HTR-8/SVneo (cell line): ENCODE results near the gene MIPOL1.
"Not testable (repeated sequence)": the region's sequence is repeated elsewhere in the genome, so short reads cannot be mapped to it uniquely, and the experiment has no call there.

ENCODE experiments used
- DNase-seq: peaks from one replicate; pipeline ENCODE4 v3.0.0; 2011; ENCODE audit warnings: low spot score, mixed read lengths; ENCODE audit not compliant: insufficient read length
- FAIRE-seq: peaks from 2 replicates; lab custom pipeline; 2011; peaks lifted over from hg19 to GRCh38; lab: Jason Lieb, UNC

MIPOL1 gene

DNA sequence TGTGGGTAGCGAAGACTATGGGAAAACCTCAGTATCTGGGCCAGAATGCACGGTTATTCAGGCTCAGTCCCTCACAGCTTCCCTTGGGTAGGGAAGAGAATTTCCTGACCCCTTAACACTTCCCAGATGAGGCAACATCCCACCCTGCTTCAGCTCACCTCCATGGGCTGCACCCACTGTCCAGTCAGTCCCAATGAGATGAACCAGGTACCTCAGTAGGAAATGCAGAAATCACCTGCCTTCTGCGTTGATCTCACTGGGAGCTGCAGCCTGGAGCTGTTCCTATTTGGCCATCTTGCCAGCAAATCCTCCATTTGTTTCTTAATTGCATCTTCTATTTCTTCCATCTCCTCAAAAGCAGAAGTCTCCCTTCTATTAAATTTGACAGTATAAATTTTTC is 292.9 kb downstream of the MIPOL1 start:
- no peak for FAIRE-seq
- no peak for DNase-seq

DNA sequence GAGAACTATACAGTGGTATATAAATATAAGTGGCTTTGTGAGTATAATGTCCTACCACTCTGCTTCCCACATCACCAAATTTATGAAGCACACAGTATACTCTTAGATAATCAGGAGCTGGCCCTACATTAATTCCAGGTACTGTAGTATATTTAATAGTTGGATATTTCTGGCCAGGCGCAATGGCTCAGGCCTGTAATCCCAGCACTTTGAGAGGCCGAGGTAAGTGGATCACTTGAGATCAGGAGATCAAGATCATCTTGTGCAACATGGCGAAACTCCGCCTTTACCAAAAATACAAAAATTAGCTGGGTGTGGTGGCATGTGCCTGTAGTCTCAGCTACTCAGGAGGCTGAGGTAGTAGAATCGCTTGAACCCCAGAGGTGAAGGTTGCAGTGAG is 293.3 kb downstream of the MIPOL1 start:
- FAIRE-seq (no peak), DNase-seq (no peak)

DNA sequence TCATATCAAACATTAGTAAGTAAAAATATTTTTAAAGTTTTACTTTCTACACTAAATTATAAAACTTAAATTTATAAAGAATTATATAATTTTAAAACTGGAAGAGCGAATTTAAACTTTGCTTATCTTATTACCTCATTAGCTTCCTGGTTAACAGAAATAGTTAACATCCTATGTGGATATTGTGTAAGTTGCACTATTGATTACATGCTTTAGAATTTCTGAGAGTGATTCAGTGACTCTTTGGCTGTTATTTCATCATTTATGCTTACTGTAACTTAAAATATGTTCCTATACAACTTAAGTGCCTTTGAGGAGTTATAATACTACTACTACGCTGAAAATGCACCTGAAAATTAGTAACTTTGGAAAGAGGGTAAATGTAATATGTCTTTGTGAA is 295.9 kb downstream of the MIPOL1 start:
- FAIRE-seq: no peak

DNA sequence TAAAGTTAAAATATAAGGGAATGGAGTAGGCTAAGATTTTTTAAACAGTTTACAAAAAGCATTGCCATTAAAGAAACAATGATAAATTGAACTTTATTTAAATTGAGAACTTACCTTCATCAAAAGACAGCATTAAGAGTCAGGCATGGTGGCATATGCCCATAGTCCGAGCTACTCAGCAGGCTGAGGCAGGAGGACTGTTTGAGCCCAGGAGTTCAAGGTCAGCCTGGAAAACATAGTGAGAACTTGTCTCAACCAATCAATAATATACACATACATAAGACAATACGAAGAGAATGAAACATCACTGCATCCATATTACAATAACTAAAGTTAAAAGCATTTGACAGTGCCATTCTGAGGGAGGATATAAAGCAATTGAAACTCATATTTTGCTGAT is 299.7 kb downstream of the MIPOL1 start:
- no peak for FAIRE-seq
- no peak for DNase-seq

More for the DNA sequence above, 295.9 kb downstream of the MIPOL1 start:
- DNase-seq: no peak

DNA sequence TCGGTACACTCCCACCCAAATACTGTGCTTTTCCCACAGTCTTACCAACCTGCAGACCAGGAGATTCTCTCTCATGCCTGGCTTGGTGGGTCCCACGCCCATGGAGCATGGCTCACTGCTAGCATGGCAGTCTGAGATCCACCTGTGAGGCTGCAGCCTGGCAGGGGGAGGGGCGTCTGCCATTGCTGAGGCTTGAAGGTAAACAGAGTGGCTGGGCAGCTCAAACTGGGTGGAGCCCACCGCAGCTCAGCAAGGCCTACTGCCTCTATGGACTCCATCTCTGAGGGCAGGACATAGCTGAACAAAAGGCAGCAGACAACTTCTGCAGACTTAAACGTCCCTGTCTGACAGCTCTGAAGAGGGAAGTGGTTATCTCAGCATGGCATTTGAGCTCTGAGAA is 304.1 kb downstream of the MIPOL1 start:
- no peak for DNase-seq
- FAIRE-seq: no peak

DNA sequence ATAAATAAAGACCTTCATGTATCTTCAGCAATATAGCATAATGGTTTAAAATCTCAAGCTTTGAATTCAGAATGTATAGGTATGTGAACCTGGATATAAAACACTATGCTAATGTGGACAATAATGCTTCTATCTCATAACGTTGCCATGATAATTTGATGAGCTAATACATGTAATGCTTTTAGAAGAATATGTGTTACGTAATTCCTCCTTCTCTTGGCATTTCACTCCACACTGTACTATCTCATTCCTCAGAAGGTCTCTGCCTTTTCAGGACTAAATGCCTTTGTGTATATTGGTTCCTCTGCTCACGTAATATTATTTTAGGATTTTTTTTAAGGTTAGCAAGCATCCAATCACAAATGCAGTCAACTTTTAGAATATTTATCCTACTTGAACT is 310.8 kb downstream of the MIPOL1 start:
- FAIRE-seq (no peak), DNase-seq (no peak)

DNA sequence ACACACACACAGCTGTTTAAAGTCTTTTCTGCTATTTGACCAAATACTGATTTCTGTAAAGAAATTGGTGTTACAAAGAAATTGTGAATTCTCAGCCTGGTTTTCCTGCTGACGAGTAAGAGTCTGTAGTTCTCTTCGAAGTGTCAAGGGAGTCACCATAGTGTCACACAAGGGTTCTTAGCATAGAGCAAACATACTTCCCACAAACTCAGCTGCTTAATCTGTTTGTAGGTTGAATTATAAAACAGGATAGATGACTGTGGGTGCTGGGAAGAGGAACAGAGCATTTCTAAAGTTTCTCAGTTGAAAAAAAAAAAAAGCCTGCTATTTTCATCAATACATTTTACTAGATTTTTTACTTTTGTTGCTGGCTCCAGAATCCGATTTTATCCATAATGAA is 314.4 kb downstream of the MIPOL1 start:
- DNase-seq (no peak), FAIRE-seq (no peak)

DNA sequence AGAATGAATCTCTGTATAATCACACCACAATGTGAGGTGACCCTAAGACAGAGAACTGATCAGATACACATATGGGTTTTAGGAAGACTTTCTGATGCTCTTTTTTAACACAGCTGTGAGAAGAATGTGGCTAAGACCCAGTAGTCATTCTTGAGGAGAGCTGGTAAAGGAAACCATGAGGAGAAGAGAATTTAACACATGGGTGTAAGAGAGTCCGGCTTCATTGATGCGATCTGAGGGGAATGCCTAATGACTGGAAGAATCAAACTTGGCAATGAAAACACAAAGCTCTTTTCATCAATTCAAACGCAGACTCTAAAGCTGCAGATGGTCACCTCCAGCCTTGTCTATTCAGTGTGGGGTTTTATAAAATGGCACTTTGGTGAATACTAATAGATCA is 318.0 kb downstream of the MIPOL1 start:
- FAIRE-seq: no peak

DNA sequence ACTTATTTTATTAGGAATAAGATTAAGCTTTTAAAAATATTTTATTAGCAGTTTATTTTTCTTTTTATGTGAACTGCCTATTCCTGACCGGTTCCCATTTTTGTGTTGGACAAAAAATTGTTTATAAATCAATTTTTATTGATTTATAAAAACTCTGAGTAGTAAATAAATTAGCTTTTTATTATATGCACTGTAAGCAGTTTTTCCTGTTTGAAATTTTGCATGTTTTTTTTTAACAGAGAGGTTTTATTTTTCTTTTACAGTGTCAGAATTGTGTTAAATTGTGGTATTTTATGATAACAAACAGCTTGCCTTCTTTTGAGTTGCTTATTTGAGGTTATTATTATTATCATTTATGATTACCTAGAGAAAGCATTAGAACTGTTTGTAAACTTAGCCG is 329.3 kb downstream of the MIPOL1 start:
- FAIRE-seq (no peak), DNase-seq (no peak)

More for the DNA sequence above, 318.0 kb downstream of the MIPOL1 start:
- no peak for DNase-seq

DNA sequence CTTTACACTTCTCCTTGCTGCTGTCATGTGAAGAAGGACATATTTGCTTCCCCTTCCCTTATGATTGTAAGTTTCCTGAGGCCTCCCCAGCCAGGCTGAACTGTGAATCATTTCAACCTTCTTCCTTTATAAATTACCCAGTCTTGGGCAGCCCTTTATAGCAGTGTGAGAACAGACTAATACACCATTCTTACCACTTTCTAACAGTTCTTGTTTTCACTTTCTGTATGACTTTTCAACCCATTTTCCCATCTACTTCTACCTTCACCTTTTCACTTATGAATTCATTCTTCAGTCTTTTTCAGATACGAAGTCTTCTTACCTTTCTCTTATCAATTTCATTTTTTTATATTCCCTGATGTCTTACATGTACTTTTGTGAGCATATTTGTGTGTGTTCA is 342.3 kb downstream of the MIPOL1 start:
- FAIRE-seq (no peak), DNase-seq (no peak)

DNA sequence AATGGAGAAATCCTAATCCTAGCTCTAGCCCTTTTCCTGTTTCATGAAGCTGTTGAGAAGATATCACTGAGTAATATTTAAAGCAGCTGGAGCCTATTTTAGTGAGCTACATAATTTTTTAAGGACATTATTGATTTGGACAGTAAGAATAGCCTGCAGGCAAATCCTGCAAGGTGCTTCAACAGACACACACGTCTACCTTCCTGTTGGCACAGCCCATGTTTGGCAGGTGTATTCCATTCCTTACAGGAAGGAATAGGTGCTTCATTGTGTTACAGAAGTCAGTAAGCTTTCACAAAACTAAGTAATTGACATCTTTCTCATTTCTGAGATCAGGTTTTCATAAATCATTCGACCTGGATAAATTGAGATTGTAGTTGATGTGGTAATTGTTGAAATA is 346.7 kb downstream of the MIPOL1 start:
- no peak for FAIRE-seq
- DNase-seq: no peak

DNA sequence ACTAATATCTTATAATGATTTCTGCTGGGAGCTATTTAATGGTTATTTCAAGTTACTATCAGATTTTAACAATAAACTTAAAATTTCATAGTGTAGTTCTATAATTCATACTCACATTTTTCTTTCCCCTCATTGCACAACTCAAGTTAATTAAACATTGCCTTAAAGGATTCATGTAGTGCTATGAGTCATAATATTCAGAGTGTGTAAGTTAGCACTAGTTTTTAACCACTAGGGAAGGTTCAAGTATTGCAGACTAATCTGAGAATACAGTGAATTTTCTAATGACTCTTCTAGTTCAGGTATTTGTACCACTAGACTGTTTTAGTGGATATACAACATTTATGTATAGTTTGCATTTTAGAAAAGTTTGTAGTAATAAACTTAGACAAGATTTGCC is 347.4 kb downstream of the MIPOL1 start:
- no peak for DNase-seq
- FAIRE-seq: no peak

DNA sequence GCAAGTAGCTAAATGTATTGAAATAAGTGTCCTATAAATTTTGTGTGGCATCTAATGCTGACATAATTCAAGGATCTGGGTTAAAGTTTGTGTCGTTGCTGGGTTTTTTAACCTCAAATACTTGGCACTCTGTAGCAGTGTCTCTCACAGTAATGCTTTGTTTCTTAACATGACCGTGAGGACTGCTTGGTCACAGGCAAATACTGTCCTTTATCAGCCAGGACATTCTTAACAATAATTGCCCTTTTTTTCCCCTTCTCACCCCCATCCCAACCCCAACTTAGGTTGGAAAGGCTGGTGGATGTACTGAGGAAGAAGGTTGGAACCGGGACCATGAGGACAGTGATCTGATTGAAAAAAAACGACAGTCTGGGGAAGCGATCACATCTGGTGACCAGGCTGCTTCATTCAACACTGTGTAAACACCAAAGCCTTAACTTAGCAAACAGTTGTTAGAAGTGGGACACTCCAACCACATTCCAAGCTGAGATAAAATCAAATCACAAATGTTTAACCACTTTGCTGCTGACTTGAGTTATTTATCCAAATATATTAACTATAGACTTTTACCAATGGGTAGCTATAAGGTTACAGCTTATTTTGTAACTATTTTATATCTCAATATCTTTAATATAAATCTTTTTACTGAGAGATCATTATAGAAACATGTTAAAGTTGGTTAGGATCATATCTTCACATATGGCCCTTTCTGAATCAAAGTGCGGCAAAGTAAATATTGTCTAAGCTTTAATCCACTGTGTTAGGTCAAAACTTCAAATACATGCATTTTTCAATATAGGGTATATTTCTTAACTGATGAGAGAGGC is 349.1 kb downstream of the MIPOL1 start:
- DNase-seq: peak; percentile 11

DNA sequence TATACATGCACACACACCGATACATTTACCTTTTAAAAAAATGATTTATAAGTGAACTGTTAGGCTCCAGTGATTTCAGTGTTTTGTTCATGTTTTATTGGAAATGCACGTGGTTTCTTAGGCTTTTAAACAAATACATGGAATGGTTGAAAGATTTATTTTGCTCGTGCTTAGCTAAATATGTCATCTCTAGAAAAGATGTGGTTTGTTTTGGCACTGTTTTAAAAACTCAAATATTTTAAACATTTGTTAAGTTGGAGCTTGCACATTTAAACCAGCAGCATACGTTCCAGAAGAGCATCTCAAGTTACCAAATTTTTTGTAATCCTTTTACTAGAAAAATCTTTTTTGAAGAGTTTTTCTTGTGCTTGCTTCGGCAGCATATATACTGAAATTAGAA is 352.8 kb downstream of the MIPOL1 start:
- FAIRE-seq: no peak
- DNase-seq: peak; percentile 10

More for the DNA sequence above, 349.1 kb downstream of the MIPOL1 start:
- no peak for FAIRE-seq

DNA sequence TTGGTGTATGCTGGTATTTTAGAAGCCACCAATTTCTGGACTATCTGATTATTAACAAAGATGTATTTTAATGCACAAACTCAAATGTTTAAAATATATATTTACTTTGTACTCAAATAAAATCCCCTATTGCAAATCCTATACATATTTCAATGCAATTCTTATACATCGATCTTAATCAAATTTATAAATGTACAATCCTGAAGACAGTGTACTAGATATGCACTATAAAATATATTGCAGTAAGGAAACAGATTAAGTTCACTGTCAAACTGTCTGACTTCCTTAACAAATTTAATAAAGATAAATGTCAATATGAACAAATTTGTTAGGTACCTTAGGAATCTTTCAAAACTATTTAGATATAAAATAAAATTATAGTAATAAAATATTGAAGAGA is 353.4 kb downstream of the MIPOL1 start:
- DNase-seq: no peak
- FAIRE-seq: no peak

DNA sequence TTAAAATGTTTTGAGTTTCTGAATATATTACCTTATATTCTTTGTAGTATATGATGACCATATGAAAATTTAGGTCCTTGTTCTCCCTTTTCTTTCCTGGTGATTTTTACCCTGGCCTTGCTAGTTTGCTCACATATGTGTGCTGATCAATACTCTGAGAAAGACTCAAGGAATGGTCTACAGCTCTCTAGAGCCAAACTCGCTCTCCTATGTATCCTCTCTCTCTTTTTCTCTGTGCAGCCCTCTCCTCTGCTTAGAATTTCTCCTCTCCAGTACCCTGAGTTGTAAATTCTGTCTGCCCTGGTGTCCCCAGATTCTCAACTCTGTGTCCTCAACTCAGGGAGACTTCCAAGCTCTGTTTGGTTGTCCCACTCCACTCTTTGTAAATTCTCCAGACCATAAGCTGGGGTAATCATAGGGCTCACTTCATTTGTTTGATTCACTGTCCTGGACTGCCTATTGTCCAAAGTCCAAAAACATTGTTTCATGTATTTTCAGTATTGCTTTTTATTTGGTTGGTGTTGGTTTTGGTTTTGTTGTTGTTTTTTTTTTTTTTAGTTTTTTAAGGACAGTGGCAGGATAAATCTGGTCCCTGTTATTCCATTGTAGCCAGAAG is 356.3 kb downstream of the MIPOL1 start:
- DNase-seq (no peak), FAIRE-seq (no peak)

DNA sequence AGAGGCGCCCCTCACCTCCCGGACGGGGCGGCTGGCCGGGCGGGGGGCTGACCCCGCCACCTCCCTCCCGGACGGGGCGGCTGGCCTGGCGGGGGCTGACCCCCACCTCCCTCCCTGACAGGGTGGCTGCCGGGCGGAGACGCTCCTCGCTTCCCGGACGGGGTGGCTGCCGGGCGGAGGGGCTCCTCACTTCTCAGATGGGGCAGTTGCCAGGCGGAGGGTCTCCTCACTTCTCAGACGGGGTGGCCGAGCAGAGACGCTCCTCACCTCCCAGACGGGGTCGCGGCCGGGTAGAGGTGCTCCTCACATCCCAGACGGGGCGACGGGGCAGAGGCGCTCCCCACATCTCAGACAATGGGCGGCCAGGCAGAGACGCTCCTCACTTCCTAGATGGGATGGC is 357.9 kb downstream of the MIPOL1 start:
- not testable (repeated sequence) for FAIRE-seq, DNase-seq

DNA sequence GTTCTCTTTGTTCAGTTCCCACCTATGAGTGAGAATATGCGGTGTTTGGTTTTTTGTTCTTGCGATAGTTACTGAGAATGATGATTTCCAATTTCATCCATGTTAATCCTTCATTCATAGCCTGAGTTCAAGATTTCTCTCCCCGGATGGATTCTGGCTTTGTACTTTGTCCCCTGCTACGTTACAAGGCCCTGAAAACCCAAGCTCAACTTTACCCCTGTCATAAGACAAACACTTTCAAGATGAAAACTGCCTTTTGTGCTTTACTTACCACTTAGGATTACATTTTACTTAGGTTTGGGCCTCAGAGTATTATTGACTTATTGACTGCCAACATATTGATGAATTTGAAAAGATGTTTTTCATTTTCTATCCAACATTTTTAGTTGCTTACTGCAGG is 361.0 kb downstream of the MIPOL1 start:
- FAIRE-seq (no peak), DNase-seq (no peak)

DNA sequence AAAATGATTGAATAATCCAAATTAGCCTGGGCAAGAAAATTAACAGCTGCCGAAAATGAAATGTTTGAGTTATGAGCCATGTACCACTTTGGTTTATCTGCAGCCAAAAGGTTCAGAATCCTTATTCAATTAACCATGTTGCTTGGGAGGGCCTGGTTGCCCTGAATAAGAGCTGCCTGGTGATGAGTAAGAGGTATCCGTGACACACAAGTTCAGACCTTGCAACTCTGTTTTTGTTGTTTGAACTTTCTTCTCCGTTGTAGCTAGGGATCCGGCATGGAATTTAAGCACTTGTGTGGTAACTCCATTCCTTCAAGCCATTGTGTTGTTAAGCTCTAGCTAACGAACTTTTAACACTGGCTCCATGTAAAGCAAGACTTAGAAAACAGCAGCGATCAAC is 361.6 kb downstream of the MIPOL1 start:
- no peak for FAIRE-seq
- DNase-seq: no peak

DNA sequence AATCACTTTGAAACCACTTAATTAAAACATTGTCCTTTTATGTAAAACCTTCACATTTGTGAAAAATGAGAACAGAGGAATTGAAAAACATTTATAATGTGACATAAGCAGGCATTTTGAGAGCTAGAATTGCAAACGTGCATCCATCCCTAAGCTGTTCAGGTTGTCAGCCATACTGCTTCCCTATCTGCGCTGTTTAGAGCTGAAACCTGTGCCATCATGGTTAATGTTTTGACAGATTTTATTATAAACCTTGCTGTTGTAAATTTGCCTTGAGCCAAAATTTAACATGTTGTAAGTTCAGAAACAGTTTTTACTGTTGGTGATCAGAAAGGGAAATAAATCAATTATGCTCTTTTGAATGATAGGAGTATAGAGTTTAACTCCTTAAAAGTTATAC is 365.5 kb downstream of the MIPOL1 start:
- DNase-seq (no peak), FAIRE-seq (no peak)

DNA sequence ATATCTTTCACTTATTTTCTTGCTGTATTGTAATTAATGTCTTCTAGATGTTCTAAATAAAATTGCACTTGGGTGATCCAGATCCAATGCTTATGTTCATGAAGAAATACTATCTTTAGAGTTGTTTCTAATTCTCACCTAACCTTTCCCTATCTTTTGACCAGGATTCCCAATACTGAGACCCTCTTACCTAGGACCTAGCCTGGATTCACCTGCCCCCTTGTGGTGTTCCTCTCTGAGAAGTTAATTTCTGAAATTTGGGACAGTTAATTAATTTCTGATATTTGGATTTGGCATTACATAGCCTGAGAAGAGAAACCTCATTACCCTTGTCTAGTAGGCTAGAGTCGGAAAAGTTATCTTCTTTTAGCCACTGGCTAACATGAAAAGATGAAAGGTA is 367.8 kb downstream of the MIPOL1 start:
- FAIRE-seq (no peak), DNase-seq (no peak)

DNA sequence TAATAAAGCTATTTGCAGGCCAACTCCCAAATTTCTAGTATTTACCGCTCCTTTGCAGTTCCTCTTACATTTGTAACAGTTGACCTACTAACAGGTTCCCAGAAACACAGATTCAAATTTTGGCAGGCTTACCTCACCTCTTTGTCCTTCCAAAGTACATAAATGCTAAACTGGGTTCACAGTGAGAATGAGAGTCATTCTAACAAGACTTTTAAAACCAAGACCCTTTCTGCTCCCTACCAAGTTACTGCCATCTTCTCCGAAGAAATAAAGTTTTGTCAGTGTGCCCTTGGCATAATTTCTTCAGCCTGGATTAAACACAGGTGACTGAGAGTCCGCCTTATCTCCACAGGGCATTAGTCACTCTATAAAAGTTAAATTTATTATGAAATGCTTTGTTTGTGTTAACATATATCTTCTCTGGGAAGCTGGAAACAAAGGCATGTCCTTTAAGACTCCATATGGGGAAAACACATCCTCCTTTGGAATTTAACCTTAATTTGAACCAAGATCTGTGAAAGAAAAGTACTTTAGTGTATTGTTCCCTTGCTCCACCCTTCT is 369.2 kb downstream of the MIPOL1 start:
- FAIRE-seq (no peak), DNase-seq (no peak)
